Body of pancreas (tissue), 4 donors: ENCODE measurements around the gene PFKFB3. TPM values are rescaled to one million over a fixed set of nuclear protein-coding genes. Genes with fewer than 3 reads are reported as not detected.
A peak's percentile ranks its signal among the peaks of the same experiment; 100 is the strongest.

Experiments used
- ATAC-seq: fragments of 150-250 bp; one replicate; pipeline ENCODE4 v1.9.1; 2016
- DNase-seq, 4 donors: peaks; one replicate each; pipeline ENCODE4 v3.0.0-alpha.2; 2019
- H3K27ac ChIP-seq, 4 donors: fragments of 200-600 bp; sonication (generic); 1 replicate in 3 of 4; 2 replicates in 1 of 4; pipeline versions ENCODE4 v1.5.1 to v1.6.1; 2016 to 2019; ENCODE audit warnings: mild to moderate bottlenecking in 1 of 4, mixed read lengths in 1 of 4, moderate library complexity in 1 of 4
- H3K27me3 ChIP-seq, 2 donors: fragments of 200-600 bp; sonication (generic); one replicate each; pipeline ENCODE4 v1.6.0; 2016; ENCODE audit warnings: mild to moderate bottlenecking in 1 of 2
- H3K36me3 ChIP-seq, 2 donors: fragments of 200-600 bp; sonication (generic); replicated peaks in 1 of 2; 2 replicates each; pipeline ENCODE4 v1.5.1; 2016; ENCODE audit warnings: low read depth in 2 of 2; ENCODE audit not compliant: insufficient read depth in 1 of 2
- H3K4me1 ChIP-seq: fragments of 200-600 bp; sonication (generic); one replicate; pipeline ENCODE4 v1.6.0; 2016
- H3K4me3 ChIP-seq, 2 donors: fragments of 200-600 bp; sonication (generic); 1 replicate in 1 of 2; 2 replicates in 1 of 2; pipeline ENCODE4 v1.5.1; 2016 to 2019
- H3K9me3 ChIP-seq, 3 donors: fragments of 200-600 bp; sonication (generic); 1 replicate in 2 of 3; 2 replicates in 1 of 3; pipeline ENCODE4 v1.5.1; 2016
- POLR2A ChIP-seq, 3 donors: fragments of 450-650 bp; IDR thresholded peaks; one replicate each; pipeline ENCODE4 v1.6.1; 2016; ENCODE audit warnings: antibody characterized with exemption in 3 of 3, mild to moderate bottlenecking in 2 of 3
- WGBS, 2 donors: methylation state at CpG; one replicate each; pipeline ENCODE4 v1.1.5; 2017; 5-methylcytosine and 5-hydroxymethylcytosine counted together
- intact Hi-C: fragments of 100-400 bp; cut with DNase I; formaldehyde crosslinking; loops from one replicate; pipeline ENCODE4 v1.15.1; 2023
- total RNA-seq, 2 donors: library from RNA; depleted of rRNA; stranded (reverse); fragments of >200 nt; gene quantifications; one replicate each; pipeline ENCODE4 v1.1.0, GENCODE V29; 2016
- TF ChIP-seq, protein P1 (sequence below), 7 experiments: fragments of 450-650 bp in 4 of 7; fragments of 200-600 bp in 3 of 7; sonication (generic) in 3 of 7; IDR thresholded peaks; one replicate each; pipeline ENCODE4 v1.5.1; 2016 to 2019; ENCODE audit warnings: antibody characterized with exemption in 7 of 7

Gene PFKFB3
- total RNA-seq, 2 donors from 2014 or later, result 26.5 to 137 TPM

DNA sequence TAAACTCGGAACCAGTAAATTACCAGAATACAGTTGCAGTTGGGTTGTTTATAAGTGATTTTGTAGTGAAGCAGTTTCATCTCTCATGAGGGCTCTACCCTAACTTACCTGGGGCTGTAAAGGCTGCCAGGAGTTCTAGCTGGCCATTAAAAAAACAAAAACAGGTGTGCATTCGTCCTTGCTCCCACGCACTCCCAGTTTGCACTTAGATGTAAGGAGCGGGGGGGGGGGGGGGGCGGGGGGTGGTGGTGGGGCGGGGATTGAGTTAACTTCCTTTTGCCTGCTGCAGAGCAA is 2.3 kb upstream of the PFKFB3 start:
- peak overlapping the region; percentile 87 to 95 (median 92) for H3K27ac ChIP-seq
- peaks cover 57% of the 10 kb centered on the region for H3K4me1 ChIP-seq
- peak in 3 of 4 donors; percentile 62 to 79 (median 78) for DNase-seq
- peak; percentile 20 for ATAC-seq
- no peaks in the 10 kb centered on the region for H3K9me3 ChIP-seq
- H3K4me3 ChIP-seq, result no peak overlapping the region
- TF ChIP-seq, protein P1, sequence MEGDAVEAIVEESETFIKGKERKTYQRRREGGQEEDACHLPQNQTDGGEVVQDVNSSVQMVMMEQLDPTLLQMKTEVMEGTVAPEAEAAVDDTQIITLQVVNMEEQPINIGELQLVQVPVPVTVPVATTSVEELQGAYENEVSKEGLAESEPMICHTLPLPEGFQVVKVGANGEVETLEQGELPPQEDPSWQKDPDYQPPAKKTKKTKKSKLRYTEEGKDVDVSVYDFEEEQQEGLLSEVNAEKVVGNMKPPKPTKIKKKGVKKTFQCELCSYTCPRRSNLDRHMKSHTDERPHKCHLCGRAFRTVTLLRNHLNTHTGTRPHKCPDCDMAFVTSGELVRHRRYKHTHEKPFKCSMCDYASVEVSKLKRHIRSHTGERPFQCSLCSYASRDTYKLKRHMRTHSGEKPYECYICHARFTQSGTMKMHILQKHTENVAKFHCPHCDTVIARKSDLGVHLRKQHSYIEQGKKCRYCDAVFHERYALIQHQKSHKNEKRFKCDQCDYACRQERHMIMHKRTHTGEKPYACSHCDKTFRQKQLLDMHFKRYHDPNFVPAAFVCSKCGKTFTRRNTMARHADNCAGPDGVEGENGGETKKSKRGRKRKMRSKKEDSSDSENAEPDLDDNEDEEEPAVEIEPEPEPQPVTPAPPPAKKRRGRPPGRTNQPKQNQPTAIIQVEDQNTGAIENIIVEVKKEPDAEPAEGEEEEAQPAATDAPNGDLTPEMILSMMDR (IDR thresholded peaks at IDR 0.05), result no peak
- TF ChIP-seq POLR2A (IDR thresholded peaks at IDR 0.05), result no peak
- H3K27me3 ChIP-seq, result no peaks in the 10 kb centered on the region
- H3K36me3 ChIP-seq, result no peaks in the 10 kb centered on the region
- intact Hi-C loops, result loop anchor here (5.0 kb wide), 2 partner anchors 33 to 202 kb away; no protein-coding TSS in a partner anchor
- WGBS, 2 donors, result 7 to 11% methylated on average over 3 to 6 of the region's 6 CpGs

DNA sequence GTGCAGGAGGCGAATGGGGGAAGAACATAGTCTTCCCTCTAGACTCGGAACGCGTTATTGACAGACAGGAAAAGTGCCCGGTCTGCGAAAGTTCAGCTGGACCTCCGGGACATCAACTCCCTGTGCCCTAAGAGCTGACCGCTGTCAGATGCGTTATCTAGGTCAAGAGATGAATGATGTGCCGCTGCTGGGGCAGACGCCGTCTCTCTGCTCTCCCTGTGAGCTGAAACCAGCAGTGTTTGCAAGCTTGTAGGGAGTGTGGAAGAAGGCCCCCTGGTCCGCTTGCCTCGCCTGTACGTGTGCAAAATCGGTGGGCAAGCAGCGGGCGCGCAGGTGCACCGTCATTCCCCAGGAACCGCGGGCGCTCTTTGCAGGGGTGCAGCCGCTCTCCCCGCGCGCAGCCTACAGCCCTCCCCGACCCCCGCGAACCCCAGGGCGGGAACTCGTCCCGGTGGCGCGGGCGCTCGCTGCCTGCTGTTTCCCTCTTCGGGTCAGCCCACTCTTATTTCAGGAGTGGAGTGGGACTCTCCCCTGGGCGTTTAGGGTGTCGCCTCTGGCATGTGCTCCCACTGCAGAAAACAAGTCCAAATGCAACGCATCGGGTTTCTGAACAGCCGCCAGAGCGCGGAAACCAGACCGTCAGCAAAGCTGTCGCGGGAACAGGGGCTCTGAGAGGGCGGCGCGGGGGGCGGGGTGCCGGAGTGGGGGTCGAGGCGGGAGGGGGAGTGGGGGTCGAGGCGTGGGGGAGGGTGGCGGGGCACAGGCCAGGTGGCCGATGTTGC is 1.8 kb upstream of the PFKFB3 start:
- 1% methylated on average over 7 to 56 of the region's 59 CpGs for WGBS, 2 donors
- ATAC-seq (no peak), DNase-seq (peak; percentile 61 to 77 (median 62))
- Histone ChIP-seq H3K27ac (peak overlapping the region; percentile 87 to 95 (median 92)), H3K27me3 (no peaks in the 10 kb centered on the region), H3K4me3 (peak overlapping the region; percentile 6 to 40), H3K9me3 (no peaks in the 10 kb centered on the region), H3K36me3 (no peaks in the 10 kb centered on the region), H3K4me1 (peaks cover 57% of the 10 kb centered on the region)
- intact Hi-C loops, result loop anchor here (5.0 kb wide), 2 partner anchors 34 to 201 kb away; no protein-coding TSS in a partner anchor
- TF ChIP-seq, protein P1 (IDR thresholded peaks at IDR 0.05), result no peak
- peak in 2 of 3 donors; percentile 51 to 59 for TF ChIP-seq POLR2A (IDR thresholded peaks at IDR 0.05)

DNA sequence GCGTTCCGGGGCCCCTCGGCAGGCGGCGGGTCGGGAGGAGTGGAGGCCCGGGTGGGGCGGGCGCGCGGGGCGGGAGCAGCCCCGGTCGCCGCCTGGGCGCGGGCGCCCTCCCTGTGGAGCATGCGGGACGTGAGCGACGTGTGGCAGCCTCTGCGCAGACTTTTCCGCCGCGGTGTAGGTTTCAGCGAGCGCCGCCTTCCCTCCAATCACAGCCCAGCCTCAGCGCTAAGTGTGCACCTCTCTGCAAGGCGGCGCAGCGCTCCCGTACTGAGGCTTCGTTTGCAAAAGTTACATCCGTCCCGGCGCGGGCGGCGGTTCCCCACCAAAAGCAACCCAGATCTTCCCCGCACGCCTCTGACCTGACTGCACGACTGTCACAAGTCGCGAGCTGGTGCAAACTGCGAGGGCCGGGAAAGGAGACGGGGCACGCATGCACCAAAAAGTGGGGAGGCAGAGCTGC is 1.2 kb upstream of the PFKFB3 start:
- DNase-seq (peak; percentile 78 to 84 (median 83)), ATAC-seq (peak; percentile 52)
- Histone ChIP-seq H3K27ac (peak overlapping the region; percentile 87 to 95 (median 92)), H3K9me3 (no peaks in the 10 kb centered on the region), H3K4me3 (peak overlapping the region in 1 of 2 donors; percentile 40), H3K4me1 (peaks cover 57% of the 10 kb centered on the region), H3K36me3 (no peaks in the 10 kb centered on the region), H3K27me3 (no peaks in the 10 kb centered on the region)
- intact Hi-C loops, result loop anchor here (5.0 kb wide), 2 partner anchors 34 to 201 kb away; no protein-coding TSS in a partner anchor
- 0% methylated on average over 18 to 50 of the region's 50 CpGs for WGBS, 2 donors
- TF ChIP-seq, protein P1 (IDR thresholded peaks at IDR 0.05), result peak in 3 of 7 experiments; percentile 4 to 23 (median 11)
- TF ChIP-seq POLR2A (IDR thresholded peaks at IDR 0.05), result peak; percentile 32 to 54 (median 40)

DNA sequence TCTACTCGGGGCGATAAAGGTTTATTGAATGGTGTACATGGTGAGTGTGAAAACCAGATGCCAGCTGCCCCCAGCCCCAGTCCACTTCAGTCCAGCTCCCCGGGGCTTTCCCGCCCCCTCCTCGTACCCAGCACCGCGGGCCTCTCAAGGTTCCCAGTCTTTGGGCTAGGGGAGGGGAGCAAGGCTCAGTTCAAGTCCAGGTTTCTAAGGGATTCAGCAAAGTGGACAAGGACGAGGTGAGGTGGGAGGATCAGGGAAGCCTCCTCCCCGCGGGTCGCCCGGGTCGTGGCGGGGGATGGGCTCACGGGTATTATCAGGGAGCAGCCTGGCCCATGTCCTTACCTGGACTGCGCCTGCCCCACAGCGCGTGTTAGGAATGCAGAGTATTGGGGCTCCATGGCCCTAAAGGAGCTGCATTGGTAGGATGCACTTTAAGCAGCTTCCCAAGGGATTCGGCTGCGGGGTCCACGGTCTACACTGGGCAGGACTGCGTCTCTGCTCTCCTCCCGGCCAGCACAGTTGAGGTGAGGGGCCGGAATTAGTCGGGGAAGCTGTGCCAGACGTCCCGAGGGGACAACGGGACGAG is 541 bp upstream of the PFKFB3 start:
- intact Hi-C loops, result loop anchor here (5.0 kb wide), 2 partner anchors 35 to 200 kb away; no protein-coding TSS in a partner anchor
- WGBS, 2 donors, result 0% methylated on average over 26 to 29 of the region's 29 CpGs
- TF ChIP-seq POLR2A (IDR thresholded peaks at IDR 0.05), result no peak
- peak overlapping the region in 1 of 2 donors; percentile 8 for H3K4me3 ChIP-seq
- H3K27me3 ChIP-seq, result no peaks in the 10 kb centered on the region
- no peaks in the 10 kb centered on the region for H3K9me3 ChIP-seq
- H3K4me1 ChIP-seq, result peaks cover 57% of the 10 kb centered on the region
- peak overlapping the region; percentile 87 to 95 (median 92) for H3K27ac ChIP-seq
- ATAC-seq, result peak; percentile 10
- no peak for DNase-seq
- no peaks in the 10 kb centered on the region for H3K36me3 ChIP-seq
